GM21381 (cell line): ENCODE data around the gene BMP8A.

ENCODE experiments used
- ATAC-seq: cut with Tn5 transposase; IDR thresholded peaks from one replicate; pipeline ENCODE4 v1.9.1; 2021; ENCODE audit warnings: mild to moderate bottlenecking, moderate library complexity; ENCODE audit not compliant: unreplicated experiment

Gene BMP8A

DNA sequence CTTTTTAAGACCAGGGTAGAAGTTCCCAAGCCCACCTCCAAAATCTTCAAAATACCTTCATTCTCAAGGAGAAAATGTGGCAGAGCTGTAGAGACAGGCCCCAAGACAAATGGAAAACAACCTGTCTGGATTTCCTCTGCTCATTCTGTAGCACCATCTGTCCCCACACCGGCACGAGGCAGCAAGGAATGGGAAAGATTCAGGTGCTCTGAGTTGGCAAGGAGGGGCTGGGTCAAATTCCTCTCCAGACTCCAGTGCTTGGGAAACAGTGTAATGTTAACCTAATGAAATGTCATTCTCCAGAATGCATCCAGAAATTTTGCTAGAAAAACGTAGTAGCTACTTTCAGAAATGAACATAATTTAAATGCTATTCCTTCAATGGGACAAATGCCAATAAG is 75.9 kb downstream of the BMP8A start:
- no peak for ATAC-seq

DNA sequence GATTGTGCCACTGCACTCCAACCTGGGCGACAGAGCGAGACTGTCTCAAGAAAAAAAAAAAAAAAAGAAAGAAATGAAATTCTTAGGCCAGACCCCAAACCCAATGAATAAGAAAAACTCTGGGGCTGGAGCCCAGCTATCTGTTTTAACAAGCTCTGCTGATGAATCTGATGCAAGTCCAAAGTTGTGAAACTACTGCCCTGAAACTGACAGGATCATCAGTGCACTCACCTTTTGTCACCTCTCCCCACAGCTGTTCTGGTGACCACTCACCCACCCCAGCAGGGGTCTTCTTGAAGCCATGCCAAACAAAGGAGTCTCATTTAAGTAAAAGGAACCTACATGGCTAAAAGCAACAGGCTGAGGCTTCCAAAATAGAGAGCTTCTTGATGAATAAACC is 76.8 kb downstream of the BMP8A start:
- ATAC-seq: no peak

- ATAC-seq: no peak
These were observed 77.6 kb downstream of the BMP8A start for GRCh38 chr1:39569034-39569433.

GRCh38 chr1:39570477-39571177 is 79.2 kb downstream of the BMP8A start:
- ATAC-seq: no peak

DNA sequence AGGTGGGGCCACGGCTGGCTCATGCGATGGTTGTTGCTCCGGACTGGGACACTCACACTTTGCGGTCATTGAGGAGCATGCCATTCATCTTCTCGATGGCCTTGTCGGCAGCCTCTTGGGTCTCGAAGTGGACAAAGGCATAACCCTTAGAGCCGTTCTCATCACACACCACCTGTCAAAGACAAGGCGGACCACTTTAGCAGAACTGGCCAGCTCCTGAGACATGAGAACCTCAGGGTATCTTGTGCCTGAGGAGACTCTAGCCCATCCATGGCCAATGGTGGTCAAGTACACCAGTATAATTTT is 79.7 kb downstream of the BMP8A start:
- no peak for ATAC-seq

GRCh38 chr1:39572379-39573096 is 81.1 kb downstream of the BMP8A start:
- ATAC-seq: no peak

DNA sequence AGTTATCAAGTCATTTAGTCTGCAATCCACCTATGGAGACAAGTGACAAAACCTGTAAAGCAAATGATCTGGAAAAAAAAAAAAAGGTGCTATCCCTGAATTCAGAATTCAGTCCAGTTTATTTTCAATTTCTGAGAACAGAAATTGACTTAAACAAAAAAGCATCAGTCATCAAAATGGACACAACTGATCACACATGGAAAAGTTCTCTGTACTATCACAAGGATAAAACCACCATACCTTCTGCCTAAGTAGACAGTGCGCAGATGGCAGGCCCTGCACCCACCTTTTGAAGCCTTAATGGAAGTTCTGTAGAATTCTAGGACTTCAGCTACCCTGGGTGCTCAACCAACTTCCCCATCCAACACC is 81.6 kb downstream of the BMP8A start:
- no peak for ATAC-seq

- ATAC-seq: no peak
These were observed 82.5 kb downstream of the BMP8A start for GRCh38 chr1:39573736-39574624.

GRCh38 chr1:39574646-39575045 is 83.2 kb downstream of the BMP8A start:
- no peak for ATAC-seq
